Vagina (tissue), 2 donors: ENCODE data around the gene SERGEF. TPM values are rescaled to one million over a fixed set of nuclear protein-coding genes. Genes with fewer than 3 reads are reported as not detected.

Experiments
- DNase-seq, 2 donors: peaks; one replicate each; pipeline ENCODE4 v3.0.0-alpha.2; 2017; ENCODE audit errors: extremely low spot score in 2 of 2
- H3K27ac ChIP-seq: fragments of 200-600 bp; sonication (generic); one replicate; pipeline ENCODE4 v1.5.1; 2019
- H3K27me3 ChIP-seq: fragments of 200-600 bp; sonication (generic); one replicate; pipeline ENCODE4 v1.5.1; 2019
- H3K36me3 ChIP-seq, 2 donors: fragments of 200-600 bp; sonication (generic); one replicate each; pipeline ENCODE4 v1.5.1; 2017 to 2019
- H3K4me1 ChIP-seq: fragments of 200-600 bp; sonication (generic); one replicate; pipeline ENCODE4 v1.5.1; 2019
- H3K4me3 ChIP-seq, 2 donors: fragments of 200-600 bp; sonication (generic); 1 replicate in 1 of 2; 2 replicates in 1 of 2; pipeline ENCODE4 v1.5.1; 2016 to 2019
- H3K9me3 ChIP-seq: fragments of 200-600 bp; sonication (generic); one replicate; pipeline ENCODE4 v1.5.1; 2019
- CTCF ChIP-seq, 3 experiments: fragments of 450-650 bp in 2 of 3; fragments of 200-600 bp in 1 of 3; sonication (generic) in 1 of 3; IDR thresholded peaks; one replicate each; pipeline ENCODE4 v1.5.1; 2017 to 2019; ENCODE audit warnings: antibody characterized with exemption in 3 of 3, mild to moderate bottlenecking in 2 of 3, moderate library complexity in 2 of 3
- POLR2A ChIP-seq, 2 donors: fragments of 450-650 bp; IDR thresholded peaks; one replicate each; pipeline ENCODE4 v1.6.1; 2017; ENCODE audit warnings: antibody characterized with exemption in 2 of 2, mild to moderate bottlenecking in 2 of 2, moderate library complexity in 2 of 2
- POLR2AphosphoS5 ChIP-seq, 2 donors: sonication (generic); formaldehyde crosslinking; IDR thresholded peaks; one replicate each; pipeline ENCODE4 v1.9.0; 2017; ENCODE audit warnings: antibody characterized with exemption in 2 of 2, mild to moderate bottlenecking in 2 of 2, low read depth in 1 of 2; ENCODE audit not compliant: insufficient read depth in 1 of 2
- intact Hi-C: fragments of 100-400 bp; cut with DNase I; formaldehyde crosslinking; loops from one replicate; pipeline ENCODE4 v1.15.1; 2023
- total RNA-seq: library from RNA; depleted of rRNA; stranded (reverse); fragments of >200 nt; gene quantifications from one replicate; pipeline ENCODE4 v1.2.3, GENCODE V29; 2016

The SERGEF gene
- total RNA-seq, 1 donor from 2014 or later, result 30.7 TPM

DNA sequence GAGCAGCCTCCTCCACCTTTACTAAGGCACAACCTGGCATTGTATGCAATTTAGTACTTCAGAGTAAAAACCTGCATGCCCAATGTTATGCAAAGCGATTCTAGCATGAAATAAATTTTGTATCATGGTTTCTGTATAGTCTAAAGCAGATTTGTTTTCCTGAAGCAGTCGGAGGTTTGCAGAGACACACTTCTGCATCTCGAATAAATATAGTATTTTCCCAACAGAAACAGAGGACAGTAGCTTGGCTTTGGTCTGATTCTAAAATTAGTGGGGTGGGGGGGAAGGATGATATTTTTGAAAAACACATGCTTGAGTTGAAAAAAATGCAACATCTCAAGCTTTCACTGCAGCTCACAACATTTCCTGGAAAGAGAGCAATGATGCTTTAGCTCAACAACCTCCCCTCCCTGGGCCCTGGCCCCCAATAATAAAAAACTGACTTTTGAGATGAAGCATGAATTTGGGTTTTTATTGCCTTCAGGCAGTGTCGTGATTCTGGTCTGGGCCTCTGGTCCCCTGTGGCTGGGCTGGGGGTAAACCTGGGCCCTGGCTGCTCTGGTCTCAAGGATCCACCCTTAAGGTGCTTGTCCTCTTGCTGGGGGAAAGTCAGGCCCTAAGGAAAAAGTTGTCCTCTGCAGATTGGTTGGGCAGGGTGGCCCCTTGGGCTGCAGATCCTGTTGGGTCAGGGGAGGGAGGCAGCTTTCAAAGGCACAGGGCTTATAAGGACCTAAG lies 230.1 kb downstream of the SERGEF start:
- intact Hi-C loops, result no loop called here
- TF ChIP-seq CTCF (IDR thresholded peaks at IDR 0.05) (no peak), POLR2A (IDR thresholded peaks at IDR 0.05) (no peak), POLR2AphosphoS5 (IDR thresholded peaks at IDR 0.05; ENCODE audit: insufficient read depth in 1 of 2, low read depth in 1 of 2) (no peak)
- no peak for DNase-seq
- no peak overlapping the region for H3K4me3 ChIP-seq
- no peaks in the 10 kb centered on the region for H3K27me3 ChIP-seq
- H3K27ac ChIP-seq, result no peak overlapping the region
- no peaks in the 10 kb centered on the region for H3K36me3 ChIP-seq
- H3K4me1 ChIP-seq, result no peaks in the 10 kb centered on the region
- H3K9me3 ChIP-seq, result no peaks in the 10 kb centered on the region

GRCh38 chr11:17782145-17782544 lies 230.7 kb downstream of the SERGEF start:
- H3K4me3 ChIP-seq, result no peak overlapping the region
- intact Hi-C loops, result no loop called here

DNA sequence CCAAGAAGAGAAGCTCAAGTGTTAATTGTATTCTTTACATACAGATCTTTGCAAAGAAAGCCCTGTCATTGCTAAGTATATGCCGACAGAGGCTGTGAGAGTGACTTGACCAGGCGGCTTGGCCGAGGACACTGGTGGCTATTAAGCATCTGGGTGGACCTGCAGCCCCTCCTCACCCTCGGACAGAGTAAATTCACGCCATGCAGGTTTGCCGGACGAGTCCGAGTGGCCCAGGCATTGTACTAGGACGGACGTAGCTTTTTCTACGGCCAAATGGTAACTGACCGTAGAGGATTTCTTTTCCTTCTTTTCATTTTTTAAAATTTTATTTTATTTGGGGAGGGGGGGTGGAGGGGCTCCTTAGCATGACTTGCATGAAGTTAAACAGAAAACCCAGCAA lies 231.2 kb downstream of the SERGEF start:
- H3K9me3 ChIP-seq, result no peaks in the 10 kb centered on the region
- no peak overlapping the region for H3K4me3 ChIP-seq
- H3K36me3 ChIP-seq, result no peaks in the 10 kb centered on the region
- H3K27me3 ChIP-seq, result no peaks in the 10 kb centered on the region
- no peak overlapping the region for H3K27ac ChIP-seq
- TF ChIP-seq CTCF (IDR thresholded peaks at IDR 0.05) (no peak), POLR2AphosphoS5 (IDR thresholded peaks at IDR 0.05; ENCODE audit: insufficient read depth in 1 of 2, low read depth in 1 of 2) (no peak), POLR2A (IDR thresholded peaks at IDR 0.05) (no peak)
- intact Hi-C loops, result no loop called here
- no peak for DNase-seq
- no peaks in the 10 kb centered on the region for H3K4me1 ChIP-seq

More at GRCh38 chr11:17782145-17782544, 230.7 kb downstream of the SERGEF start:
- Histone ChIP-seq H3K27ac (no peak overlapping the region), H3K27me3 (no peaks in the 10 kb centered on the region), H3K9me3 (no peaks in the 10 kb centered on the region), H3K36me3 (no peaks in the 10 kb centered on the region), H3K4me1 (no peaks in the 10 kb centered on the region)
- DNase-seq, result no peak
- no peak for TF ChIP-seq POLR2A (IDR thresholded peaks at IDR 0.05)
- TF ChIP-seq POLR2AphosphoS5 (IDR thresholded peaks at IDR 0.05; ENCODE audit: insufficient read depth in 1 of 2, low read depth in 1 of 2), result no peak
- TF ChIP-seq CTCF (IDR thresholded peaks at IDR 0.05), result no peak

DNA sequence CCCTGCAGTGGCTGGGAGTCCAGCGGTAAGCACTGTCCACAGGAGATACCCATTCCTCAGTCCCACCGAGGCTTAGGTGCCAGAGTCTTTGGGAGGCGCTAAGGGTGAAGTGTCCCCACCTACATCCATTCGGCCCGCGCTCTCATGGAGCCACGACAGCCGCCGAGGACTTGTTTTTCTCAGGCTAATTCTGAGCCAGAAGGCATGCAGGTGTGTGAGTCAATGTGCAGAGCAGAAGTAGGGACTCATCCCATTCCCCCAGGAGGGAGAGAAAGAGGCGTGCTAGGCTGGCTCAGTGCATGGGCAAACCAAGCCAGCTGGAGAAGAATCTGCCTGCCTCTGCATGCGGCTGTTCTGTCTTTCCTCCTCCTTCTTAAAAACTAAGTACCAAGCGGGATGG lies 231.6 kb downstream of the SERGEF start:
- Histone ChIP-seq H3K27ac (no peak overlapping the region), H3K4me3 (no peak overlapping the region), H3K9me3 (no peaks in the 10 kb centered on the region), H3K36me3 (no peaks in the 10 kb centered on the region), H3K27me3 (no peaks in the 10 kb centered on the region), H3K4me1 (no peaks in the 10 kb centered on the region)
- TF ChIP-seq POLR2AphosphoS5 (IDR thresholded peaks at IDR 0.05; ENCODE audit: insufficient read depth in 1 of 2, low read depth in 1 of 2), result no peak
- TF ChIP-seq POLR2A (IDR thresholded peaks at IDR 0.05), result no peak
- no peak for TF ChIP-seq CTCF (IDR thresholded peaks at IDR 0.05)
- intact Hi-C loops, result no loop called here
- DNase-seq, result no peak

DNA sequence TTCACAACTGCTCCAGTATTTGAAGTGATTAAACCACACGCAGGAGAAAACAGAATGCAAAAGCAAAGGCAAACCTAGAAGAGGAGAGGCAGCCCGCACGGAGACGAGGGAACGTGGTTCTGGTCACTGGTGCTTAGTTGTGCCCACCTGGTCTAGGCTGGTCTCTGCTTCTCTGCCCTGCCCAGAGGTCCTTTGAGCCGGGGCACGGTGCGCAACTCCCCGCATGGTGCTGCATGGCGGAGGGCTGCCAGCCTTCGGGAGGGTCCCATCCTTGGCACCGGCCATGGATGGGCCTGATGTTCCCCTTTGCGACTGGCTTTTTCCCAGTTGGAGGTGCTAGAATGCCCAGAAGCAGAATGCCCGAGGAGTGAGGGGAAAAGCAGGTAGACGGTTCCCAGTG lies 232.2 kb downstream of the SERGEF start:
- intact Hi-C loops, result no loop called here
- H3K36me3 ChIP-seq, result no peaks in the 10 kb centered on the region
- H3K27ac ChIP-seq, result no peak overlapping the region
- no peak for DNase-seq
- no peaks in the 10 kb centered on the region for H3K27me3 ChIP-seq
- H3K9me3 ChIP-seq, result no peaks in the 10 kb centered on the region
- H3K4me3 ChIP-seq, result no peak overlapping the region
- TF ChIP-seq CTCF (IDR thresholded peaks at IDR 0.05) (no peak), POLR2AphosphoS5 (IDR thresholded peaks at IDR 0.05; ENCODE audit: insufficient read depth in 1 of 2, low read depth in 1 of 2) (no peak), POLR2A (IDR thresholded peaks at IDR 0.05) (no peak)
- H3K4me1 ChIP-seq, result no peaks in the 10 kb centered on the region
